HEK293 (cell line): ENCODE measurements around the gene TRAF3.

Experiments used
- CTCF ChIA-PET: fragments of 350-600 bp; formaldehyde crosslinking; extraction: SDS; loops from one replicate; lab custom pipeline; 2021; ENCODE audit warnings: antibody characterized with exemption; lab: Yijun Ruan, JAX
- POLR2A ChIA-PET: fragments of 300-600 bp; formaldehyde crosslinking; extraction: SDS; loops from one replicate; lab custom pipeline; 2020; ENCODE audit warnings: antibody characterized with exemption, inconsistent platforms; lab: Yijun Ruan, JAX
- H3K27ac ChIP-seq: fragments of 200-500 bp; sonication (Bioruptor generic); 2 replicates; pipeline ENCODE4 v1.5.1; 2014; ENCODE audit warnings: low read depth, low read length, control low read depth, inconsistent platforms; ENCODE audit errors: extremely low read depth
- H3K36me3 ChIP-seq, 2 experiments: fragments of 200-500 bp in 1 of 2; sonication (Bioruptor generic) in 1 of 2; 1 replicate in 1 of 2; 2 replicates in 1 of 2; pipeline ENCODE4 v1.5.1; 2014 to 2017; ENCODE audit warnings: inconsistent platforms in 2 of 2, low read length in 2 of 2; ENCODE audit not compliant: control insufficient read depth in 2 of 2, insufficient read depth in 1 of 2
- H3K4me1 ChIP-seq: fragments of 200-500 bp; sonication (Bioruptor generic); 2 replicates; pipeline ENCODE4 v1.5.1; 2014; ENCODE audit warnings: mild to moderate bottlenecking, low read length, inconsistent platforms; ENCODE audit not compliant: control insufficient read depth, insufficient read depth
- H3K4me3 ChIP-seq: 2 replicates; pipeline ENCODE4 v1.5.1; 2011; ENCODE audit warnings: low read depth, mild to moderate bottlenecking, control low read depth, low read length, moderate library complexity
- H3K9me3 ChIP-seq: fragments of 200-500 bp; sonication (Bioruptor generic); 2 replicates; pipeline ENCODE4 v1.5.1; 2014; ENCODE audit warnings: low read depth, low read length, inconsistent platforms; ENCODE audit not compliant: control insufficient read depth, insufficient read depth
- BCL6B ChIP-seq: fragments of 450-650 bp; formaldehyde crosslinking; IDR thresholded peaks from 2 replicates; pipeline ENCODE4 v1.5.1; 2017; ENCODE audit warnings: missing biosample characterization, missing genetic modification characterization
- IKZF3 ChIP-seq: fragments of 450-650 bp; IDR thresholded peaks from 2 replicates; pipeline ENCODE4 v1.5.0; 2018; ENCODE audit warnings: missing biosample characterization, mild to moderate bottlenecking, missing genetic modification characterization, moderate library complexity
- OSR2 ChIP-seq: fragments of 450-650 bp; formaldehyde crosslinking; IDR thresholded peaks from 2 replicates; pipeline ENCODE4 v1.5.1; 2016; ENCODE audit warnings: missing biosample characterization, missing genetic modification characterization
- PRDM1 ChIP-seq: fragments of 450-650 bp; formaldehyde crosslinking; IDR thresholded peaks from 2 replicates; pipeline ENCODE4; 2016; ENCODE audit warnings: missing biosample characterization, missing genetic modification characterization
- SCRT1 ChIP-seq: fragments of 450-650 bp; formaldehyde crosslinking; IDR thresholded peaks from 2 replicates; pipeline ENCODE4 v1.5.1; 2016; ENCODE audit warnings: missing biosample characterization, missing genetic modification characterization, borderline replicate concordance
- ZNF146 ChIP-seq: fragments of 450-650 bp; formaldehyde crosslinking; IDR thresholded peaks from 2 replicates; pipeline ENCODE4 v1.5.1; 2016; ENCODE audit warnings: missing biosample characterization, missing genetic modification characterization
- ZNF391 ChIP-seq: fragments of 450-650 bp; formaldehyde crosslinking; IDR thresholded peaks from 2 replicates; pipeline ENCODE4 v1.5.1; 2016; ENCODE audit warnings: low read depth, missing biosample characterization, missing genetic modification characterization, borderline replicate concordance
- ZNF529 ChIP-seq: fragments of 450-650 bp; formaldehyde crosslinking; IDR thresholded peaks from 2 replicates; pipeline ENCODE4 v1.5.1; 2017; ENCODE audit warnings: missing genetic modification characterization, missing biosample characterization; ENCODE audit not compliant: insufficient replicate concordance
- ZNF560 ChIP-seq: fragments of 450-650 bp; formaldehyde crosslinking; IDR thresholded peaks from 2 replicates; pipeline ENCODE4 v1.5.1; 2017; ENCODE audit warnings: missing biosample characterization, missing genetic modification characterization, borderline replicate concordance
- ZNF571 ChIP-seq: fragments of 450-650 bp; formaldehyde crosslinking; IDR thresholded peaks from 2 replicates; pipeline ENCODE4 v1.5.0; 2017; ENCODE audit warnings: missing biosample characterization, missing genetic modification characterization
- ZNF610 ChIP-seq: fragments of 450-650 bp; formaldehyde crosslinking; IDR thresholded peaks from 2 replicates; pipeline ENCODE4 v1.5.1; 2016; ENCODE audit warnings: missing biosample characterization, missing genetic modification characterization, borderline replicate concordance
- ZNF621 ChIP-seq: fragments of 450-650 bp; formaldehyde crosslinking; IDR thresholded peaks from 2 replicates; pipeline ENCODE4 v1.5.1; 2017; ENCODE audit warnings: missing biosample characterization, missing genetic modification characterization
- ZNF623 ChIP-seq: fragments of 450-650 bp; formaldehyde crosslinking; IDR thresholded peaks from 2 replicates; pipeline ENCODE4 v1.5.1; 2016; ENCODE audit warnings: missing biosample characterization, missing genetic modification characterization
- ZNF791 ChIP-seq: fragments of 450-650 bp; formaldehyde crosslinking; IDR thresholded peaks from 2 replicates; pipeline ENCODE4 v1.5.1; 2016; ENCODE audit warnings: missing biosample characterization, missing genetic modification characterization
- TF ChIP-seq, protein P1 (sequence below): fragments of 450-650 bp; formaldehyde crosslinking; IDR thresholded peaks from 2 replicates; pipeline ENCODE4 v1.5.1; 2016; ENCODE audit warnings: missing biosample characterization, missing genetic modification characterization
- TF ChIP-seq, protein P2 (sequence below): fragments of 450-650 bp; formaldehyde crosslinking; IDR thresholded peaks from 2 replicates; pipeline ENCODE4 v1.5.1; 2016; ENCODE audit warnings: missing biosample characterization, missing genetic modification characterization, borderline replicate concordance

TRAF3 gene

DNA sequence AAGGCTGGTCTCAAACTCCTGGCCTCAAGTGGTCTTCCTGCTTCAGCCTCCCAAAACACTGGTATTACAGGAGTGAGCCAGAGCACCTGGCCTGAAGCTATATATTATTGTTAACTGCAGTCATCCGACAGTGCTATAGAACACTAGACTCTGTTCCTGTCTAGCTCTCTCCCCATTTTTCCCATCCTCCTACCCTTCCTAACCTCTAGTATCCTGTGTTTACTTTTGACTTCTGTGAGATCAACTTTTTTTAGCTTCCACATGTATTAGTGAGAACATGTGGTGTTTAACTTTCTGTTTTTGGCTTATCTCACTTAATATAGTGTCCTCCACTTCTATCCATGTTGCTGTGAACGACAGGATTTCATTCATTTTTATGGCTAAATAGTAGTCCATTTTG is 34.7 kb downstream of the TRAF3 start:
- no peak overlapping the region for H3K4me3 ChIP-seq
- CTCF ChIA-PET: interaction anchor here (0.9 to 2.0 kb wide), 2 partner anchors 14 to 106 kb away, joined by 3 to 10 read pairs; no protein-coding TSS in a partner anchor
- H3K36me3 ChIP-seq: peaks cover 0 to 3% of the 10 kb centered on the region in 2 experiments; a peak in 1 of 3 replicates
- H3K9me3 ChIP-seq: no peaks in the 10 kb centered on the region
- TF ChIP-seq ZNF623 (tag by site-specific recombination) (no peak), ZNF146 (tag by site-specific recombination) (peak; percentile 64; the same call in 1 of the 2 replicates)
- TF ChIP-seq, all 188 proteins: peak for 1
- Histone ChIP-seq H3K27ac (no peak overlapping the region), H3K4me1 (peaks cover 17% of the 10 kb centered on the region)
- POLR2A ChIA-PET: no interaction called here

DNA sequence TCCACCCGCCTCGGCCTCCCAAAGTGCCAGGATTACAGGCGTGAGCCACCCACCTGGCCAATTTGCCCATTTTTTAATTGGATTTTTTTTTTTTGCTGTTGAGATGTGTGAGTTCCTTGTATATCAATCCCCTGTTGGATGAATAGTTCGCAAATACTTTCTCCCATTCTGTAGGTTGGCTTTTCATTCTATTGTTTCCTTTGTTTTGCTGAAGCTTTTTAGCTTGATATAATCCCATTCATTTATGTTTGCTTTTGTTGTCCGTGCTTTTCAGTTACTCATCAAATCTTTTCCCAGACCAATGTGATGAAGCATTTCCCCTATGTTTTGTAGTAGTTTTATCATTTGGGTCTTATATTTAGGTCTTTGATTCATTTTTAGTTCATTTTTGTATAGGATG is 36.4 kb downstream of the TRAF3 start:
- Histone ChIP-seq H3K4me3 (no peak overlapping the region), H3K9me3 (no peaks in the 10 kb centered on the region), H3K4me1 (peaks cover 19% of the 10 kb centered on the region), H3K36me3 (peaks cover 0 to 3% of the 10 kb centered on the region in 2 experiments; a peak in 1 of 3 replicates), H3K27ac (no peak overlapping the region)
- TF ChIP-seq IKZF3 (tag by site-specific recombination) (no peak), ZNF621 (no peak), ZNF571 (no peak), ZNF529 (no peak), ZNF791 (no peak), ZNF391 (no peak), ZNF560 (tag by site-specific recombination) (no peak)
- TF ChIP-seq, protein P1, sequence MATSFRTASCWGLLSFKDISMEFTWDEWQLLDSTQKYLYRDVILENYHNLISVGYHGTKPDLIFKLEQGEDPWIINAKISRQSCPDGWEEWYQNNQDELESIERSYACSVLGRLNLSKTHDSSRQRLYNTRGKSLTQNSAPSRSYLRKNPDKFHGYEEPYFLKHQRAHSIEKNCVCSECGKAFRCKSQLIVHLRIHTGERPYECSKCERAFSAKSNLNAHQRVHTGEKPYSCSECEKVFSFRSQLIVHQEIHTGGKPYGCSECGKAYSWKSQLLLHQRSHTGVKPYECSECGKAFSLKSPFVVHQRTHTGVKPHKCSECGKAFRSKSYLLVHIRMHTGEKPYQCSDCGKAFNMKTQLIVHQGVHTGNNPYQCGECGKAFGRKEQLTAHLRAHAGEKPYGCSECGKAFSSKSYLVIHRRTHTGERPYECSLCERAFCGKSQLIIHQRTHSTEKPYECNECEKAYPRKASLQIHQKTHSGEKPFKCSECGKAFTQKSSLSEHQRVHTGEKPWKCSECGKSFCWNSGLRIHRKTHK (tag by site-specific recombination): no peak
- POLR2A ChIA-PET: no interaction called here
- CTCF ChIA-PET: no interaction called here

GRCh38 chr14:102817318-102817717 is 40.1 kb downstream of the TRAF3 start:
- H3K27ac ChIP-seq: no peak overlapping the region
- H3K4me1 ChIP-seq: peaks cover 10% of the 10 kb centered on the region; the same call in 1 of the 2 replicates
- TF ChIP-seq ZNF610 (tag by site-specific recombination): no peak
- TF ChIP-seq BCL6B: no peak
- peak; percentile 25; the same call in 1 of the 2 replicates for TF ChIP-seq PRDM1 (tag by site-specific recombination)
- no peak overlapping the region for H3K4me3 ChIP-seq
- ChIA-PET CTCF (interaction anchor here (0.6 kb wide), 1 partner anchor 1644 kb away, joined by 3 read pairs; no protein-coding TSS in a partner anchor), POLR2A (no interaction called here)
- peaks cover 0 to 3% of the 10 kb centered on the region in 2 experiments; a peak in 1 of 3 replicates for H3K36me3 ChIP-seq
- no peaks in the 10 kb centered on the region for H3K9me3 ChIP-seq

DNA sequence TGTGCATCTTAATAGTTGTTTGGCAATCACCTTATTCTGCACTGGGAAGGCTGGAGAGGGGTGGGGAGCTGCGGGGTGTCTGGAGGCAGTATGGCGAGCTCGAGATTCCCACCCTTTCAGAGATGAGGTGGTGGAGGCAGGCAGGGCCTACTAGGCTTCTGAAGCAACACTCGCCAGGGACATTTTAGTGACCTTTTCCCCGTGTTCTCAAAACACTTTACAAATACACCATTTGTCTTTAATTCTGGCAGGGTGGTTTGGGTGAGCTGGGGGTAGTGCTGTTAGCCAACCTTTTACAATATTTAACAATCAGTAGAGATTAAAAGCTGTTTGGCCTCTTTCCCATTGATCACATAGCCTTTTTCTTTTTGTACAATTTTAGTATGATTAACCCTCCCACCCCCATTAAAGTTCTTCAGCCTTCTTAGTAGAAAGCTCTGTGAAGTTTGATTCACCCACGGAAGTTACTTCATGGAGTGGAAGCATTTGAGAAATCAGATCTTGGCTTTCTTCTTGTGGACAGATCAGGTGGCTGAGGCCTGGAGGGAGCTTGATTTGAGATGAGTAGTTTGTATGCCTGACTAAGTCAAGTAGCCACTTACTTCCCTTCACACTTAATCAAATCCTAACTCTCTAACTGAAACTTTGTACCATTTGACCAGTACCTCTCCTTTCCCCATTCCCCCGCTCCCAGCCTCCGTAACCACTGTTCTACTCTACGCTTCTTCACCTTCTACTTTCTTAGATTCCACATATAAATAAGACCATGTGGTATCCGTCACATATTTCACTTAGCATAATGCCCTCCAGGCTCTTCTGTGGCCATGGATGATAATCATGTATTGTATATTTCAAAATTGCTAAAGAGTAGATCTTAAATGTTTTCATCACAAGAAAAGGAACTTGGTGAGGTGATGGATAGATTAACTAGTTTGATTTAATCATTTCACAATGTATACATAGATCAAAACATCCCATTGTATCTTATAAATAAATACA is 41.0 kb downstream of the TRAF3 start:
- Histone ChIP-seq H3K27ac (no peak overlapping the region), H3K9me3 (no peaks in the 10 kb centered on the region), H3K4me3 (no peak overlapping the region), H3K36me3 (peaks cover 0 to 3% of the 10 kb centered on the region in 2 experiments; a peak in 1 of 3 replicates), H3K4me1 (peaks cover 10% of the 10 kb centered on the region; the same call in 1 of the 2 replicates)
- no peak for TF ChIP-seq SCRT1 (tag by site-specific recombination)
- TF ChIP-seq, protein P2, sequence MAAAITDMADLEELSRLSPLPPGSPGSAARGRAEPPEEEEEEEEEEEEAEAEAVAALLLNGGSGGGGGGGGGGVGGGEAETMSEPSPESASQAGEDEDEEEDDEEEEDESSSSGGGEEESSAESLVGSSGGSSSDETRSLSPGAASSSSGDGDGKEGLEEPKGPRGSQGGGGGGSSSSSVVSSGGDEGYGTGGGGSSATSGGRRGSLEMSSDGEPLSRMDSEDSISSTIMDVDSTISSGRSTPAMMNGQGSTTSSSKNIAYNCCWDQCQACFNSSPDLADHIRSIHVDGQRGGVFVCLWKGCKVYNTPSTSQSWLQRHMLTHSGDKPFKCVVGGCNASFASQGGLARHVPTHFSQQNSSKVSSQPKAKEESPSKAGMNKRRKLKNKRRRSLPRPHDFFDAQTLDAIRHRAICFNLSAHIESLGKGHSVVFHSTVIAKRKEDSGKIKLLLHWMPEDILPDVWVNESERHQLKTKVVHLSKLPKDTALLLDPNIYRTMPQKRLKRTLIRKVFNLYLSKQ (tag by site-specific recombination): no peak
- 0 out of 2 replicates have a peak, but pooled peaks have one; percentile 26 for TF ChIP-seq OSR2 (tag by site-specific recombination)
- 0 out of 2 replicates have a peak, but pooled peaks have one; percentile 12 for TF ChIP-seq PRDM1 (tag by site-specific recombination)
- POLR2A ChIA-PET: no interaction called here
- CTCF ChIA-PET: interaction anchor here (0.7 kb wide), 1 partner anchor 43 kb away, joined by 3 read pairs; no protein-coding TSS in a partner anchor
